ENCODE results near the gene MAML2.

The MAML2 gene

GRCh38 chr11:96002339-96002738 lies 340.7 kb downstream of the MAML2 start:
- no peak for DNase-seq

DNA sequence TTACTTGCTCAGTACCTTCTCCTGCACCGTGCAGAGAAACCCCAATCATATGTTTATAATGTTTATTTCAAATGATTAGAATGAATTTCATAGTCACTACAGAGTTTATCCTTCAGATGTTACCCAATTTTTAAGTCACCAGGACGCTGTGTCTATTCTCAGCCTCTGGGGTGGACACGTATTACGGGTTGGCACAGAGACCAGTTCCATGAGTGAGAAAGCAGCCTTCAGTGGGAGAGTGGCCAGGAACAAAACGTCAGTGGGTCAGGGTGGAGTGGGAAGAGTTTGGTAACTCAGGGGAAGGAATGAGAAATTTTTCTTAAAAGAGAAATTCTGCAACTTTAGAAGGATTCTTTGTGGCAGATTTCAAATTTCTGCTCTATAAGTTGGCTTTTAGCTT lies 342.0 kb downstream of the MAML2 start:
- no peak for DNase-seq

GRCh38 chr11:95999711-96000406 lies 343.1 kb downstream of the MAML2 start:
- no peak for DNase-seq

DNA sequence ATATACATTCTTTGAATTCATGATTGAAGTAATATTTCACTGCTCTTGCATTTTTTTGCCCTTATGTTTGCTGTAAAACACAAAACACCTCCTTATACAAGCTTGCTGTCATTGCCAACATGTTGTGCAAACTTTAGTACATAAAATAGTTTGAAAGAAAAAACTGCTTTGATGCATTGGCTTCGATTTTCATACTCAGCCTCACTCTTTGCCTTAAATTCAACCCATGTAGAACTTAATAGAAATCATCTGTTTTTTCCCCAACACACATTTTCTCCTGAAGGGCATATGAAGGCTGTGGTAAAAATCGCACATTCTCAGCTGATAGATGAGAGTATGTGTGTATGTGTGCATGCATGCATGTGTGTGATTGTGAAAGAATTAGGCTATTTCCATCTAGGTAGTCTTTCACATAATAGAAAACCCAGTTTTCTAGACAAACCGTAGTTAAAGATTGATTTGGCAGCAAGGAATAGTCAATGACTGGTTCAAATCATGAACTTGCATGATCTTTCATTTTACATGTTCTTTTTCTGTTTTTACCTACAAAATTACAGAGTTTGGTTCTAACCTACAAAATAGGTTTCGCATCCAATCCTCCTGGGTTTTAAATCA lies 346.3 kb downstream of the MAML2 start:
- DNase-seq, result no peak

- no peak for DNase-seq
These were observed 348.7 kb downstream of the MAML2 start for GRCh38 chr11:95994329-95994728.

DNA sequence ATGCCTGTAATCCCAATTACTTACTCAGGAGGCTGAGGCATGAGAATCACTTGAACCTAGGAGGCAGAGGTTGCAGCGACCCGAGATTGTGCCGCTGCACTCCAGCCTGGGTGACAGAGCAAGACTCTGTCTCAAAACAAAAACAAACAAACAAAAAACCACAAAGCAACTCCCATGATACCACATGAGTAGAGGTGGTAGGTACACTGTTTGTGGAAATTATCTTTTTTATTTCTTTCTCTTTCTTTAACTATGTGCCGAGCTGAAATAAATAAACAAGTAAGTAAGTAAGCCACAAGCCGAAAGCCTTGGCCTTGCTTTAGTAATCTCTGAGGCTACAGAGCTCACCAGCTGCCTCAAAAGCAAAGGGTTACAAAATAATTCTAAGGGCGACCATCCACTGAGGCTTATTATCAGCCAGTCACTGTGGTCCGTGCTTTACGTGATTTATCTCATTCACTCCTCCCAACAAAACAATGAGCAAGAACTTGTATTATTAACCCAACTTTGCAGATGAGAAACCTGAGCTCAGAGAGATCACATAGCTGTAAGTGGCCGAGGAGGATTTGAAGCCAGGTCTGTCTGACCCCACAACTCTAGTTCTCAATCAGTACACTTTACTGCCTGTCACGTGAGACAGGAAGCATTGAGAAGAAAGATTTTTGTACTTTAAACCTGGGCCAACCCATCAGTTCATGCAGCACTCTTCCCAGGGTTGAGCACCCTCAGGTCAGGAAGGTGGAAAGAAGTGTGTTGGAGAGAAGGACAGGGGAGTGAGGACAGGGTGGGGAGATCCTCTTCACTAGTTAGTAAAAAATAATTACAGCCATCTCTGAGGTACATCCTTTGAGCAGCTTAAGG lies 349.3 kb downstream of the MAML2 start:
- DNase-seq, result no peak

GRCh38 chr11:95991545-95991944 lies 351.4 kb downstream of the MAML2 start:
- DNase-seq, result no peak

- DNase-seq, result no peak
These were observed 351.9 kb downstream of the MAML2 start for GRCh38 chr11:95991101-95991500.

DNA sequence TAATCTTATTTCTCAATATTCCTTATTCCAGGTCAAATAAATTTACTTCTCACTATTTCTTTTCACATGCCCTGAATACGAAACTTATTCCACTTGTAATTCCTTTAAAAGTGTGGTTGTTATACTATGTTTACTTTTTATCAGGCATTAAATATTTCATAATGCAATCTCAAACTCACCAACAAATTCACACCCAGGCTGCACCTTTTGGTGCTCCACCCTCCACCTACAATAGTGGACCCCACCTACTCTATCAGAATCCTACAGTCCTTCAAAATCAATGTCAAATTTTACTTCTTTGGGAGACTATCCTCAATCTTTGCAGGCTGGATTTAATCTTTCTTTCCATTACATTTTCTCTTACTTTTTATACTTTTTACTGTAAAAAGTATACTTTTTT lies 353.2 kb downstream of the MAML2 start:
- DNase-seq, result no peak

DNA sequence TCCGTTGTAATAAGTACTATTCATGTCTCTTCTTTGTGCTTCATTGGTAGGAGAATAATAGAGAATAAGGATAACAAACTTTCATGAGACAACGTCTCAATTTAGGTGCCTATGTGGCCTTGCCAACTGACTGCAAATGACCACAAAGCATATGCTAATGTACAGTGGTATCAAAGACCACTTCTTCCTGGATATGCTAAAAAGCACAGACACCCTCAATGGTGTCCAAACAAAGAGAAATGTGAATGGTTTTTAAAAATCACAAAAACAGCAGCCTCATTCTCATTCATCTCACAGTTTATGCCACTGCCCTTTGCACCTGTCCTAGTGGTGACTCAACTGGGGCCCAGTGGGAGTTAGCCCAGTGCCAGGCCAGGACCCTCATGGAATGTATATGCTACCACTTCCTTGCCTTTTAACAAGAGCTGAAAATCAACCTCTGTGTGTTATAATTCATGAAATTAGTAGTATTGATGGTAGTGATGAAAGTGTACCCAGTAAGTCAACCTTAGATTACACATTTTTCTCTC lies 353.9 kb downstream of the MAML2 start:
- no peak for DNase-seq

GRCh38 chr11:95985174-95985808 lies 357.7 kb downstream of the MAML2 start:
- DNase-seq, result no peak

- DNase-seq, result no peak
These were observed 358.9 kb downstream of the MAML2 start for GRCh38 chr11:95984072-95984471.

GRCh38 chr11:95977534-95978174 lies 365.3 kb downstream of the MAML2 start:
- DNase-seq, result no peak

DNA sequence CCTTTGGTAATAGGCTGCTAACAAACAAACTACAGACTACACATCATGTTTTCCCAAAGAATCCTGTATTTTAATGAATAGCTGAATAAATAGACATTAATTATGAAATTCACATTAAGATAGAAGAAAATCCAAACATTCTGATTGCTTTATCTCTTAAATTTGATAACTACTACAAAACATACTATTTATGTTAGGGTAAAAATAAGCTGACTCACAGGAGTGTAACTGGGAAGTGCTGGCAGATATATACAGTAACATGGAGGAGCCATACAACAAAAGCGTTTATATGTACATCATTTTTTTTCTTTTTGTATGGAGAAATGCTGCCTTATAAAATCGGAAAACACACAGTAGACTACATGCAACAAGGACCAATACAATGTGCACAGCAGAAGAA lies 366.4 kb downstream of the MAML2 start:
- DNase-seq, result no peak

GRCh38 chr11:95975343-95975742 lies 367.7 kb downstream of the MAML2 start:
- no peak for DNase-seq

DNA sequence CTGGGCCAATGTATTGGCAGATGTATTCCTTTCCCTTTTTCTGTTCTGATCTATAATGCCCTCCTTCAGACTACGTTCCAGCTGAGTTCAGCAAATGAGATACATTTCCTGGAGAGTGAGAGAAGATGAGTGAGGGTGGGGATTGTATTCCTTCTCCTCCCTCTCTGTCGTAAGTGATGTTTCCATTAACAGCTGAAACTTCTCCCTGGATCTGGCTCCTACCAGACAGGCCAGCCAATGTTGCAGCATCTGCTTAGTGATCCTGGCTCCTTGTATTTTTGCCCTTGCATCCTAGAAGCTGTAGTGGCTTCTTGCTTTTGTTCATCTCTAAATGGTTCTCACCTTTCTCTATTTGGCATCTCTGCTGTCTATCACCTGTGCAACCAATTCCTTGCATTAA lies 370.9 kb downstream of the MAML2 start:
- DNase-seq, result no peak

- DNase-seq, result peak in 2 of 4 experiments; percentile 7 to 11
These were observed 374.4 kb downstream of the MAML2 start for GRCh38 chr11:95968585-95968984.

- no peak for DNase-seq
These were observed 378.7 kb downstream of the MAML2 start for GRCh38 chr11:95964281-95964680.

- no peak for DNase-seq
These were observed 381.2 kb downstream of the MAML2 start for GRCh38 chr11:95961758-95962157.

DNA sequence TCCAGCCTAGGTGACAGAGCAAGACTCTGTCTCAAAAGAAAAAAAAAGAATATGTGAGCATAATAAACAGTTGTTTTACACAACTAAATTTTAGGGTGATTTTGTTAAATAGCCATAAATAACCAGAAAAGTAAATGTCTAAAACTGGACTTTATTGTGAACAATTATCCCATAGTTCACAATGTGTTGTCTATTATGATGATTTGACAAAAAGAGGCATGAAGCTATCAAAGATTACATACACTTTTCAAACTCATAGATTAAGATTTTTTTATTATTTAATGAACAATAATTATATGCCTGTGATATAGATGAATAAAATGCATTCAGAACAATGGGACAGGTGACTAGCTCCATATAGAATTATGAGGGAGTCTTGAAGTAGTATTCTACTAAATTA lies 392.1 kb downstream of the MAML2 start:
- no peak for DNase-seq

DNA sequence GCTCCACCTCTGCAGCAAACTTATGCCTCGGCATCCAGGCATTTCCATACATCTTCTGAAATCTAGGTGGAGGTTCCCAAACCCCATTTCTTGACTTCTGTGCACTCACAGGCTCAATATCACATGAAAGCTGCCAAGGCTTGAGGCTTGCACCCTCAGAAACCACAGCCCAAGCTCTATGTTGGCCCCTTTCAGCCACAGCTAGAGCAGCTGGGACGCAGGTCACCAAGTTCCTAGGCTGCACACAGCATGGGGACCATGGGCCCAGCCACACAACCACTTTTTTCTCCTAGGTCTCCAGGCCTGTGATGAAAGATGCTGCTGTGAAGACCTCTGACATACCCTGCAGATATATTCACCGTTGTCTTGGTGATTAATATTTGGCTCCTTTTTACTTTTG lies 394.4 kb downstream of the MAML2 start:
- DNase-seq, result no peak

DNA sequence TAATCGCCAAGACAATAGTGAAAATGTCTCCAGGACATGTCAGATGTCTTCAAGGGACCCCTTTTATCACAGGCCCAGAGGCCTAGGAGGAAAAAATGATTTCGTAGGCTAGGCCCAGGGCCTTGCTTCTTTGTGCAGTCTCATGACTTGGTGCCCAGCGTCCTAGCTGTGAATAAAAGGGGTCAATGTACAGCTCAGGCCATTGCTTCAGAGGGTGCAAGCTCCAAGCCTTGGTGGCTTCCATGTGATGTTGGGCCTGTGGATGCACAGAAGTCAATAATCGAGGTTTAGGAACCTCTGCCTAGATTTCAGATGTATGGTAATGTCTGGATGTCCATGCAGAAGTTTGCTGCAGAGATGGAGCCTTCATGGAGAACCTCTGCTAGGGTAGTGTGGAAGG lies 398.4 kb downstream of the MAML2 start:
- DNase-seq, result no peak

Measured in suppressor macrophage (primary cell).